ENCODE data around the gene RSL1D1.
A peak's percentile ranks its signal among the peaks of the same experiment; 100 is the strongest.
"Not testable (repeated sequence)": the region's sequence is repeated elsewhere in the genome, so short reads cannot be mapped to it uniquely, and the experiment has no call there.

The RSL1D1 gene

DNA sequence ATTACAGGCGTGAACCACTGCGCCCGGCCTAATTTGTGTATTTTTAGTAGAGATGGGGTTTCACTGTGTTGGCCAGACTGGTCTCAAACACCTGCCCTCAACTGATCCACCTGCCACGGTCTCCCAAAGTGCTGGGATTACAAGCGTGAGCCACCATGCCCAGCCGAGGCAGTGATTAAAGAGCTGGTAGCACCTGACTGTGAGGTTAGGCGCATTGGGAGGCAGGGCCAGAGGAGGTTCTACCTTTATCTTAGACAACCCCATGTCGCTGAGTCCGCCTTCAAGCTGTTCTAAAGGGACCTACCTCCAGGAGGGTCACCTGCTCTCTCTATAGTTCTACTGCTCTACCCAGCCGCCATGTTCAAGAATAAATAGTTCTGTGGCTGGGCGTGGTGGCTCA lies 8.1 kb downstream of the RSL1D1 start:
- H3K9ac ChIP-seq (ENCODE audit: low read depth, low read length), result no peak overlapping the region
- H3K4me1 ChIP-seq (ENCODE audit: control insufficient read depth, insufficient read depth, low read length), result no peaks in the 10 kb centered on the region
- H3K27me3 ChIP-seq (ENCODE audit: control insufficient read depth, insufficient read depth, low read length), result no peaks in the 10 kb centered on the region
- H3K36me3 ChIP-seq (ENCODE audit: control insufficient read depth, insufficient read depth, low read length), result peaks cover 96% of the 10 kb centered on the region
- H3K9me3 ChIP-seq (ENCODE audit: control insufficient read depth, insufficient read depth, low read length), result no peaks in the 10 kb centered on the region
- no peak overlapping the region for H3K27ac ChIP-seq (ENCODE audit: low read depth, low read length)
- no peak overlapping the region for H3K4me3 ChIP-seq (ENCODE audit: low read depth, low read length)

DNA sequence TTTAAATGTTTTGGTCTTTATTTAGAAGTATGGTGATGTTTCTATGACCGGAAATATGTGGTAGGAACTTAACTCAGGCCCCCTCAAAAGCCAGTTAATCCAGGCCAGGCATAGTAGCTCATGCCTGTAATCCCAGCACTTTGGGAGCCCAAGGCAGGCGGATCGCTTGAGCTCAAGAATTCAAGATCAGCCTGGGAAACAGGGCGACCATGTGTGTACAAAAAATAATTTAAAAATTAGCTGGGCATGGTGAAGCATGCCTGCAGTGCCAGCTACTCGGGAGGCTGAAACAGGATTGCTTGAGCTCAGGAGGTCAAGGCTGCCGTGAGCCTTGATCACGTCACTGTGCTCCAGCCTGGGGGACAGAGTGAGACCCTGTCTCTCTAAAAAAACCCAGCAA lies 10.3 kb downstream of the RSL1D1 start:
- Histone ChIP-seq H3K4me3 (ENCODE audit: low read depth, low read length) (no peak overlapping the region), H3K36me3 (ENCODE audit: control insufficient read depth, insufficient read depth, low read length) (peaks cover 97% of the 10 kb centered on the region), H3K9me3 (ENCODE audit: control insufficient read depth, insufficient read depth, low read length) (no peaks in the 10 kb centered on the region), H3K4me1 (ENCODE audit: control insufficient read depth, insufficient read depth, low read length) (peaks cover 10% of the 10 kb centered on the region), H3K27ac (ENCODE audit: low read depth, low read length) (no peak overlapping the region), H3K9ac (ENCODE audit: low read depth, low read length) (no peak overlapping the region), H3K27me3 (ENCODE audit: control insufficient read depth, insufficient read depth, low read length) (no peaks in the 10 kb centered on the region)

DNA sequence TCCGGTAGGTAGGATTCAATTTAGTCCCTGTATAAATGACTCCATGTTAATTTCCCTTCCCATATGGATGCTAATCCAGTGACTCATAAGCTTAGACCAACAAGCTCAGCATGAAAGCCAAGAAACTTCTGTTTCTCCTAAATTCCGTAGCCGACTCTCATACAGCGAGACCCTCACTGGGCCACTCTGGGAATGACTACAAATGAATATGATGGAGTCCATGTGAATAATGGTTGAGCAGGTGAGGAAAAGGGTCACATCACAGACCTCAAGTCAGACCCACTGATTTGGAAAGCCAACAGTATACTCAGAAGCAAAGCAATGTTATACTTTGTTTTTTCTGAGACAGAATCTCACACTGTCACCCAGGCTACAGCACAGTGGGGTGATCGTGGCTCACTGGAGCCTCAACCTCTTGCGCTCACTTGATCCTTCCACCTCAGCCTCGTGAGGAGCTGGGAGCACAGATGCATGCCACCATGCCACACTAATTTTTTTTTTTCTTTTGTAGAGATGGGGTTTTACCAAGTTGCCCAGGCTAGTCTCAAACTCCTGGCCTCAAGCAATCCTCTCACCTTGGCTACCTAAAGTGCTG lies 14.6 kb downstream of the RSL1D1 start:
- Histone ChIP-seq H3K9ac (ENCODE audit: low read depth, low read length) (no peak overlapping the region), H3K36me3 (ENCODE audit: control insufficient read depth, insufficient read depth, low read length) (peaks cover 59% of the 10 kb centered on the region), H3K27me3 (ENCODE audit: control insufficient read depth, insufficient read depth, low read length) (no peaks in the 10 kb centered on the region), H3K4me1 (ENCODE audit: control insufficient read depth, insufficient read depth, low read length) (peaks cover 11% of the 10 kb centered on the region), H3K27ac (ENCODE audit: low read depth, low read length) (peak overlapping the region; percentile 81), H3K9me3 (ENCODE audit: control insufficient read depth, insufficient read depth, low read length) (no peaks in the 10 kb centered on the region), H3K4me3 (ENCODE audit: low read depth, low read length) (no peak overlapping the region)

DNA sequence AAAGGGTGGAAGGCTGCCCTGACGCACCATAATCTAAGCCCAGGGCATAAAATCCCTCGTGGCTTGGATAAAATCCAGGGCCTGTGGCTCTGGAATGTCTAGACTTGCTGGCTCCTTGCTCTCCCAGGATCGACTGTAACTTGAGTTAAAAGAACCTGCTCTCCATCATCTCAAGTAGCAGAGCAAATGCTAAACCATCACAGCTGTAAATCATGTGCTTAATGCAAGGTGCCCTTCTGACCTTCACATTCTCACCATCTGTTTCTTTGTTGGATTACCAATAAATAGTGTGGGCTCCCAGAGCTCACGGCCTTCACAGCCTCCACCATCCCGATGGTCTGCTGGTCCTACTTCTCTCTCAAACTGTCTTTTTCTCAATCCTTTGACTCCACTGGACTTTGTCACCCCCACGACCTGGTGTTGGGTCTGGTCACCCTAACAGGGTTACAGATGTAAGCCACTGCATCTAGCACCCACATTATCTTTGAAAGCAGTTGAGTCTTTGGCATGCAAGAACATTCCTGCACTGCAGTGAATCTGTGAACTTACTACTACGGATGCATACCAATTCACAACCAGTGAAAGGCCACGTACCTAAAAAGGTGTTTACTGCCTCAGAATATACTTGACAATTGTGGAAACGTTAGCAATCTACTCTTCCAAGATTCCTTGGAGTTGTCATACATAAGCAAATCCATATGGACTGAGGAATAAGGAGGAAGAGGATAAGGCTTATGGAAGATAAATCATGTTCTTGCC lies 15.3 kb downstream of the RSL1D1 start:
- H3K27ac ChIP-seq (ENCODE audit: low read depth, low read length), result peak overlapping the region; percentile 81
- H3K4me1 ChIP-seq (ENCODE audit: control insufficient read depth, insufficient read depth, low read length), result peaks cover 11% of the 10 kb centered on the region
- H3K9ac ChIP-seq (ENCODE audit: low read depth, low read length), result no peak overlapping the region
- peaks cover 52% of the 10 kb centered on the region for H3K36me3 ChIP-seq (ENCODE audit: control insufficient read depth, insufficient read depth, low read length)
- H3K9me3 ChIP-seq (ENCODE audit: control insufficient read depth, insufficient read depth, low read length), result no peaks in the 10 kb centered on the region
- H3K4me3 ChIP-seq (ENCODE audit: low read depth, low read length), result no peak overlapping the region
- H3K27me3 ChIP-seq (ENCODE audit: control insufficient read depth, insufficient read depth, low read length), result no peaks in the 10 kb centered on the region

DNA sequence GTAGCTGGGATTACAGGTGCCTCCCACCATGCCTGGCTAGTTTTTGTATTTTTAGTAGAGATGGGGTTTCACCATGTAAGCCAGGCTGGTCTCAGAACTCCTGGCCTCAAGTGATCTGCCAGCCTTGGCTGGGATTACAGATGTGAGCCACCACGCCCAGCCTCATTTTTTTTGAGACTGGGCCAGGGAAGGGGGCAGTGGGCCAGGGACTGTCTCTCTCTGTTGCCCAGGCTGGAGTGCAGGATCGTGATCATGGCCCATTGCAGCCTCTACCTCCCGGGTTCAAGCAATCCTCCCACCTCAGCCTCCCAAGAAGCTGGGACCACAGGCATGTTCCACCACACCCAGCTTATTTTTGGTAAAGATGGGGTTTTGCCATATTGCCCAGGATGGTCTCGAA lies 16.0 kb downstream of the RSL1D1 start:
- Histone ChIP-seq H3K27ac (ENCODE audit: low read depth, low read length) (peak overlapping the region; percentile 81), H3K9ac (ENCODE audit: low read depth, low read length) (no peak overlapping the region), H3K4me1 (ENCODE audit: control insufficient read depth, insufficient read depth, low read length) (peaks cover 11% of the 10 kb centered on the region), H3K27me3 (ENCODE audit: control insufficient read depth, insufficient read depth, low read length) (no peaks in the 10 kb centered on the region), H3K4me3 (ENCODE audit: low read depth, low read length) (no peak overlapping the region), H3K9me3 (ENCODE audit: control insufficient read depth, insufficient read depth, low read length) (no peaks in the 10 kb centered on the region), H3K36me3 (ENCODE audit: control insufficient read depth, insufficient read depth, low read length) (peaks cover 45% of the 10 kb centered on the region)

DNA sequence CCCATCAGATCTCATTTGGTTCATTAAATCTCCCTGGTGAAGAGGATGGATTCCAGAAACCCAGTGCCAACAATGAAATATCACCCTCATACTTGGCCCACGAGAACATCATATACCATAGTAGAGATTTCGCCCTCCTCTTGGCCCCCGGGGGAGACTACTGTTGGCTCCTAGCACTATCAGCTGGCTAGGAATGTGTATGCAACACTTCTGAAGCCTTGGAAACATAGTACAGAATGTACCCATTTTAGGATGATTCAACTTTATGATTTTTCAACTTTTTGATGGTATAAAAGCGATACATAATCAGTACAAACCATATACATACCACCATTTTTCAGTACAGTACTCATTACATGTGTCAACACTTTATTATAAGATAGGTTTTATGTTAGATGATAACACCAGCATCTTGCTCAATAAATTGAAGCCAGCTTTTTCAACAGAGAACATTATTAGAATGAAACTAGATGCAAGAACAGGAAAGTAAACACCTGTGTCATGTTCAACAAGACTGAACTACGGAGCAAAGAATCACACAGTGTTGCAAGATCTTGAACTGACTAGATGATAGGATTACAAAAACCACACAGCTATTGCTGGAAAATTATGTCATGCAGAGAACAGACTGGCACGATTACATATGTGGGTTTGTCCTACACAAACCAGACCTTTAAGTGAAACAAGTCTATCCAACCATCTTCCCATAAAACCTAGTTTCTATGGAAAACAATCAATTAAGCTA lies 17.2 kb downstream of the RSL1D1 start:
- H3K9ac ChIP-seq (ENCODE audit: low read depth, low read length), result no peak overlapping the region
- H3K4me3 ChIP-seq (ENCODE audit: low read depth, low read length), result no peak overlapping the region
- no peaks in the 10 kb centered on the region for H3K9me3 ChIP-seq (ENCODE audit: control insufficient read depth, insufficient read depth, low read length)
- no peaks in the 10 kb centered on the region for H3K27me3 ChIP-seq (ENCODE audit: control insufficient read depth, insufficient read depth, low read length)
- H3K27ac ChIP-seq (ENCODE audit: low read depth, low read length), result no peak overlapping the region
- peaks cover 11% of the 10 kb centered on the region for H3K4me1 ChIP-seq (ENCODE audit: control insufficient read depth, insufficient read depth, low read length)
- peaks cover 33% of the 10 kb centered on the region for H3K36me3 ChIP-seq (ENCODE audit: control insufficient read depth, insufficient read depth, low read length)

DNA sequence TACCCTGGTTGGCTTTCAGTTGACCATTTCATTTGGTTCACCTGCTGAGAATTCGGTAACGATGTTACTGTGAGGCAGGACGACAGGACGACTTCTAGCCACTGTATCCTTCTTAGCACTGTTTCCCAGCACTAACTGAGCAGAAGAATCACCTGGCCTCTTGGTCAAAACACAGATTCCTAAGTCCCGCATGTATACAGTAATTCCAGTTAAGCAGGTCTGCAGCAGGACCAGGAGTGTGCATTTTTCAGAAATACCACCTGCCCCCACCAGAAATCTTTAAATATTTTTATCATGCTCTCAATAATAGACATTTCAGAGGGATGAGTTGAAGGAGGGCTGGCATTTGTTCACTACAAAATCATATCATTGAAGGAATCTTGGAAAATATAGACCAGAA lies 22.6 kb downstream of the RSL1D1 start:
- Histone ChIP-seq H3K9me3 (ENCODE audit: control insufficient read depth, insufficient read depth, low read length) (no peaks in the 10 kb centered on the region), H3K27me3 (ENCODE audit: control insufficient read depth, insufficient read depth, low read length) (no peaks in the 10 kb centered on the region), H3K4me3 (ENCODE audit: low read depth, low read length) (no peak overlapping the region), H3K9ac (ENCODE audit: low read depth, low read length) (no peak overlapping the region), H3K4me1 (ENCODE audit: control insufficient read depth, insufficient read depth, low read length) (no peaks in the 10 kb centered on the region), H3K36me3 (ENCODE audit: control insufficient read depth, insufficient read depth, low read length) (no peaks in the 10 kb centered on the region), H3K27ac (ENCODE audit: low read depth, low read length) (no peak overlapping the region)

DNA sequence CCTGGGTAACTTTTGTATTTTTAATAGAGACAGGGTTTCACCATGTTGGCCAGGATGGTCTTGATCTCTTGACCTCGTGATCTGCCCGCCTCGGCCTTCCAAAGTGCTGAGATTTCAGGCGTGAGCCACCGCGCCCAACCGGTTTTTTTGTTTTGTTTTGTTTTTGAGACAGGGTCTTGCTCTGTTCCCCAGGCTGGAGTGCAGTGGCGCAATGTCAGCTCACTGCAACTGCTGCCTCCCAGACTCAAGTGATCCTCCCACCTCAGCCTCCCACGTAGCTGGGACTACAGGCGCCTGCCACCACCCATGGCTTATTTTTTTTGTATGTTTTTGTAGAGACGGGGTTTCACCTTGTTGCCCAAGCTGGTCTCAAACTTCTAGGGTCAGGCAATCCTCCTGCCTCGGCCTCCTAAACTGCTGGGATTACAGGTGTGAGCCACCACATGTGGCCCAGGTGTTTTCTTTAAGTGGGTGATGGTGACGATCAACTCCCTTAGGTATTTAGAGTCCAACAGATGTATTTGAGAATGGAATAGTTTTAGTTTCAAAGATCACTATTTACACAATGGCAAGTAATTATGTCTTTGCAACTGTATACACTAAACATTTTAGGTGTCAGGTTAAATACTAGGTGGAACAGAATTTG lies 25.7 kb downstream of the RSL1D1 start:
- not testable (repeated sequence) for H3K27me3 ChIP-seq (ENCODE audit: control insufficient read depth, insufficient read depth, low read length); H3K4me3 ChIP-seq (ENCODE audit: low read depth, low read length); H3K9ac ChIP-seq (ENCODE audit: low read depth, low read length); H3K4me1 ChIP-seq (ENCODE audit: control insufficient read depth, insufficient read depth, low read length); H3K9me3 ChIP-seq (ENCODE audit: control insufficient read depth, insufficient read depth, low read length); H3K36me3 ChIP-seq (ENCODE audit: control insufficient read depth, insufficient read depth, low read length); H3K27ac ChIP-seq (ENCODE audit: low read depth, low read length)

DNA sequence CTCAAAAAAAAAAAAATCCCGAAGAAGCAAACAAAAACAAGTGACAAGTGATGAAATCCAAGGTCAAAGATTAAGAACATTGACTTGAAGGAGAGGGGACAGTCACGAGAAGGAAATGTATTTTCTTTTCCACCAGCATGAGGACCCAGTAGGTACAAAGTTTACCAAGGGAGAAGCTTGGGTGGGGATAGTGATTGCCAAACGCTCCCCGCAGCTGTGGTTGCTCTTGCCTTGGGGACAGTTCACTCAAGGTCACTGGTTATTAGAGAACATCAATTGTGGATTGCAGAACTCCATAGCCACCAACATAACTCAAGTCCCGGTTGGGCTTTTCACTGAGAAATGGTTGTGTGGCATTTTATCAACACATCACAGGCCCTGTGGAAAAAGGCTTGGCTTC lies 27.0 kb downstream of the RSL1D1 start:
- Histone ChIP-seq H3K36me3 (ENCODE audit: control insufficient read depth, insufficient read depth, low read length) (no peaks in the 10 kb centered on the region), H3K4me3 (ENCODE audit: low read depth, low read length) (no peak overlapping the region), H3K27me3 (ENCODE audit: control insufficient read depth, insufficient read depth, low read length) (no peaks in the 10 kb centered on the region), H3K27ac (ENCODE audit: low read depth, low read length) (no peak overlapping the region), H3K9ac (ENCODE audit: low read depth, low read length) (no peak overlapping the region), H3K9me3 (ENCODE audit: control insufficient read depth, insufficient read depth, low read length) (no peaks in the 10 kb centered on the region), H3K4me1 (ENCODE audit: control insufficient read depth, insufficient read depth, low read length) (no peaks in the 10 kb centered on the region)

DNA sequence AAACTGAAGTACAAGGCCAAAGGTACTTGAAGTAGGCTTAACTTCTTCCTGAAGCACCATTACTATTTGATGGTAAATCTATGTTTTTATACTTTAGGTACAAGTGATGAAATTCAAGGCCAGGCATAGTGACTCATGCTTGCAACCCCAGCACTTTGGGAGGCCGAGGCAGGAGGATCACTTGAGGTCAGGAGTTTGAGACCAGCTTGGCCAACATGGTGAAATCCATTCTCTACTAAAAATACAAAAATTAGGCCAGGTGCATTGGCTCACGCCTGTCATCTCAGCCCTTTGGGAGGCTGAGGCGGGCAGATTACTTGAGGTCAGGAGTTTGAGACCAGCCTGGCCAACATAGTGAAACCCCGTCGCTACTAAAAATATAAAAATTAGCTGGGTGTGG lies 27.7 kb downstream of the RSL1D1 start:
- not testable (repeated sequence) for H3K4me1 ChIP-seq (ENCODE audit: control insufficient read depth, insufficient read depth, low read length); H3K27ac ChIP-seq (ENCODE audit: low read depth, low read length); H3K9ac ChIP-seq (ENCODE audit: low read depth, low read length); H3K9me3 ChIP-seq (ENCODE audit: control insufficient read depth, insufficient read depth, low read length); H3K27me3 ChIP-seq (ENCODE audit: control insufficient read depth, insufficient read depth, low read length); H3K36me3 ChIP-seq (ENCODE audit: control insufficient read depth, insufficient read depth, low read length); H3K4me3 ChIP-seq (ENCODE audit: low read depth, low read length)

DNA sequence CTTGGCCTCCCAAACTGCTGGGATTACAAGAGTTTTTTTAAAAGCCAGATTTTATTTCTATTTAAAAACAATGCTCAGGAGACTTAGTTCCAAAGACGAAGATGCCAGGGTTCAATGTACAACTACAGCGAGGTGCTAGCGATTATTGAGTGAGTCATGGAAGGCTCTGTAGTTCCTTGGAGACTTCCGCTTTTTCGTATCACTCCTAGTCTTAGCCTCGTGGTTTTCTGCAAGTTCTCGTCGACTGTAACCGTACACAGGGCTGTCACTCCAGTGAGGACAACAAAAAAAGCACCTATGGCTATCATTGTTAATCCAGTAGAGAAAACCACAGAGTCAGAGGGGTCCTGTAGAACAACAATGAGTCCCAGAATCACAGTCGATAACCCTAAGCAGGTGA lies 31.5 kb downstream of the RSL1D1 start:
- H3K9me3 ChIP-seq (ENCODE audit: control insufficient read depth, insufficient read depth, low read length), result no peaks in the 10 kb centered on the region
- H3K27ac ChIP-seq (ENCODE audit: low read depth, low read length), result no peak overlapping the region
- H3K4me3 ChIP-seq (ENCODE audit: low read depth, low read length), result no peak overlapping the region
- H3K9ac ChIP-seq (ENCODE audit: low read depth, low read length), result no peak overlapping the region
- no peaks in the 10 kb centered on the region for H3K4me1 ChIP-seq (ENCODE audit: control insufficient read depth, insufficient read depth, low read length)
- no peaks in the 10 kb centered on the region for H3K27me3 ChIP-seq (ENCODE audit: control insufficient read depth, insufficient read depth, low read length)
- no peaks in the 10 kb centered on the region for H3K36me3 ChIP-seq (ENCODE audit: control insufficient read depth, insufficient read depth, low read length)
